Endothelial cell of umbilical vein (primary cell): Measurements from ENCODE around the gene KIAA1755.

Source experiments
- CTCF ChIP-seq, 2 donors: IDR thresholded peaks; 1 replicate in 1 of 2; 2 replicates in 1 of 2; pipeline ENCODE4 v1.5.1; 2011; ENCODE audit warnings: low read length in 2 of 2, mild to moderate bottlenecking in 2 of 2, moderate library complexity in 2 of 2, control low read depth in 1 of 2, inconsistent platforms in 1 of 2, low read depth in 1 of 2; ENCODE audit not compliant: insufficient read depth in 1 of 2; ENCODE audit errors: extremely low read depth in 1 of 2
- EZH2 ChIP-seq: IDR thresholded peaks from 2 replicates; pipeline ENCODE4 v1.6.1; 2012; ENCODE audit warnings: borderline replicate concordance, low read depth, mild to moderate bottlenecking, moderate library complexity, low read length, inconsistent platforms; ENCODE audit not compliant: severe bottlenecking
- FOS ChIP-seq: IDR thresholded peaks from 2 replicates; pipeline ENCODE4 v1.6.1; 2011; ENCODE audit warnings: mild to moderate bottlenecking, low read length, moderate library complexity, borderline replicate concordance; ENCODE audit not compliant: insufficient read depth
- MYC ChIP-seq: IDR thresholded peaks from one replicate; pipeline ENCODE4 v1.6.1; 2011; ENCODE audit warnings: mild to moderate bottlenecking, low read depth, low read length
- POLR2A ChIP-seq: IDR thresholded peaks from 2 replicates; pipeline ENCODE4 v1.6.1; 2012; ENCODE audit warnings: low read depth, mild to moderate bottlenecking, control low read depth, low read length
- POLR2AphosphoS5 ChIP-seq: IDR thresholded peaks from 2 replicates; pipeline ENCODE4 v1.6.1; 2012; ENCODE audit warnings: low read depth, mild to moderate bottlenecking, control low read depth, low read length, moderate library complexity; ENCODE audit not compliant: insufficient read depth

- TF ChIP-seq CTCF (IDR thresholded peaks at IDR 0.05; ENCODE audit: extremely low read depth in 1 of 2, insufficient read depth in 1 of 2, low read depth in 1 of 2, low read length in 2 of 2) (peak; percentile 17 to 19), EZH2 (no peak), POLR2A (no peak), FOS (no peak), POLR2AphosphoS5 (no peak), MYC (no peak)
These were observed 46.0 kb downstream of the KIAA1755 start for GRCh38 chr20:38214256-38215193.
